ENCODE results near the gene TK2.
A peak's percentile ranks its signal among the peaks of the same experiment; 100 is the strongest.
"Not testable (repeated sequence)": the region's sequence is repeated elsewhere in the genome, so short reads cannot be mapped to it uniquely, and the experiment has no call there.

TK2 gene

DNA sequence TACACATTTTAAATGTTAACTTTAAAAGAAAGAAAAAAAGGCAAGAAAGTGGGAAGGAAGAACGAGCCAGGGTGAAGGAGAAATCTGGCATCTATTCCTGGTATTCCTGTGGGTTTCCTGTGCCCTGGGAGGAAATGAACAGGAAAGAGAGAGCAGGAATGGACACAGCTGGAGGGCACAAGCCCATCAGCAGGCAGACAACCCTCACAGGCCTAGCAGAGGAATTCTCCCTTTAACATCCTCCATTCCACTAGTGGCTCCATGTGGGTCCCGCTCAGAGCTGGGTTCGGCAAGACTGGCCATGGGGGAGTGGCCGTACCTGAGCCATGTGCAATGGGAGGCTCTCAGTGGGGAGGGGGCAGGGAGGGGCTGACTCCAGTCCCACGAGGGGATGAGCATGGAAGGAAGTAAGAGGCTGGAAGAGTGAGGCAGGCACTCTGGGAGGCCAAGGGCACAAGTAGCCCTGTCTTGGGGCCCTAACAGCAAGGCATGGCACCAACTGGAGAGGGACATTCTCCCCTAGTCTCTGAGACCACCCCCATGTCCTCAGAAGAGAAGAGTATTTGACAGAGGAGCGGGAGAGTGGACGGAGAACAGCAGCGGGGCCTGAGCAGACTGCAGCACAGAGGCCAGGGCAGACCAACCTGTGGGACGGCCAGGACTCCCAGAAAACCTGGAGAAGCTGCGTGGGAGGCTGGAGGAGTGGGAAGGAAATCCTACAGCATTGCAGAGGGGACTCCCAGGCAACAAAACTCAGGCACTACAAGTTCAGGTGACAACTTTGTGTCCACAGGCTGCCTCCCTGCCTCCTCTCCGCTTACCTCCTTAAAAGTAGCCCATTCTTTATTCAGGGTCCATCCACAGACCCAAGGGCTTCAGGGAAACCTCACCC lies 30.2 kb downstream of the TK2 start:
- DNase-seq (ENCODE audit: low read depth in 2 of 2) = no peak

GRCh38 chr16:66517586-66518263 lies 32.2 kb downstream of the TK2 start:
- no peak for DNase-seq (ENCODE audit: low read depth in 2 of 2)

DNA sequence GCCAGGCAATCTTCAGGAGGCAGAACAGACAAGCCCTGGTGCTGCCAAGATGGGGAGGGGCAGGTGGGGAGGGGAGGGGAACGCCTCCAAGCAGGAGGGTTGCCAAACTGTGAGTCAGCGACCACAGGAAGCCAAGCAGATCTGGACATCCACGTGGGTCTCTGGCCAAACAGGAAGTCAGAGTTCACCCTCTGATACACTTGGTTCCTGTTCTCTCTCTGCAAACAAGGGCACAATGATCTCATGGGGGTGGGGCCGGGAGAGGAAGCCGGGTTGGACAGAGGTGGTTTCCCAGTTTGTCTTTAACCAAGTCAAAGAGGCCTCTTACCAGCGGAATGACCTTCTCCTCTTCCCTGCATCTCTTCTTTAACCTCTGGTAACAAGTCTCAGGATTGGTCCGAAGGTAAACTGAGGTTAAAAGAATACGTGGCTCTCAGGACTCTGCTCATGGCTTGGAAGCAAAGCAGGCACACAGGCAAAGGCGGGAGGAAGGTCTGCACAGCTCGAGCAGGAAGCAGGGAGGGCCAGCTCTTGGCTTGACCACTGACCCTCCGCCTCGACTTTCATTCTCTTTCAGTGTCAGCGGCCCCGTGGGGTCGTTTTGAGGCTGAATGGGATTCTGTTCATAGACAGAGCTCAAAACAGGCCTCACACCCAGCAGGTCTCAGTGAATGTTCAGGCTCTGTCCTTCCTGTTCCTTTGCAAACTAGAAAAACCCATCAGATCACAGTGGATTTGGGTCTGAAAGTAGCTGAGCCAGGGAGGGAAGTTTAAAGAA lies 32.9 kb downstream of the TK2 start:
- DNase-seq (ENCODE audit: low read depth in 2 of 2) = peak; percentile 49 to 50

- DNase-seq (ENCODE audit: low read depth in 2 of 2) = no peak
These were observed 33.5 kb downstream of the TK2 start for GRCh38 chr16:66516509-66516807.

GRCh38 chr16:66515596-66516508 lies 34.1 kb downstream of the TK2 start:
- DNase-seq (ENCODE audit: low read depth in 2 of 2) = no peak

DNA sequence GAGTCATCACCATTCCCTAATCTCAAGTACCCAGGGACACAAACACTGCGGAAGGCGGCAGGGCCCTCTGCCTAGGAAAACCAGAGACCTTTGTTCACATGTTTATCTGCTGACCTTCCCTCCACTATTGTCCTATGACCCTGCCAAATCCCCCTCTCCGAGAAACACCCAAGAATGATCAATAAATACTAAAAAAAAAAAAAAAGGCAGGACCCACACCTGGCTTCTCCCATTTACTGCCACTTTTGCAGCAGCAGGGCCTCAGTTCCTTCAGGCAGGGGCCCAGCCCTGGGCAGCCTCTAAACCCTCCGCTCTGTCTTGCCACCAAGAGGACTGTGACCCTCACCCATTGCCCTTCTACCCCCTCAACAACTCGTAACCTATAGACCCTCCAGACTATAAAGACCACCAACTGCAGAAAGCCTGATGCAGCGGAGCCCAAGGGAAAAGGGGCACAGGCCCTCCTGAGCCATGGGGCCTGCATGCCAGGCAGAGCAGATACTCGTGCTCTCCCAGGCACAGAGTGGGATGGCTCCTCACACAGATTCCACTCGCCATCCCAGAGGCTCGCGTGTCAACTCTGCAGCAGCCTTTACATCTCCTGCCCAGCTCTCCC lies 34.8 kb downstream of the TK2 start:
- DNase-seq (ENCODE audit: low read depth in 2 of 2) = not testable (repeated sequence)

- DNase-seq (ENCODE audit: low read depth in 2 of 2) = not testable (repeated sequence)
These were observed 35.5 kb downstream of the TK2 start for GRCh38 chr16:66514391-66514790.

- DNase-seq (ENCODE audit: low read depth in 2 of 2) = no peak
These were observed 36.7 kb downstream of the TK2 start for GRCh38 chr16:66513111-66513723.

- no peak for DNase-seq (ENCODE audit: low read depth in 2 of 2)
These were observed 37.4 kb downstream of the TK2 start for GRCh38 chr16:66512272-66513110.

DNA sequence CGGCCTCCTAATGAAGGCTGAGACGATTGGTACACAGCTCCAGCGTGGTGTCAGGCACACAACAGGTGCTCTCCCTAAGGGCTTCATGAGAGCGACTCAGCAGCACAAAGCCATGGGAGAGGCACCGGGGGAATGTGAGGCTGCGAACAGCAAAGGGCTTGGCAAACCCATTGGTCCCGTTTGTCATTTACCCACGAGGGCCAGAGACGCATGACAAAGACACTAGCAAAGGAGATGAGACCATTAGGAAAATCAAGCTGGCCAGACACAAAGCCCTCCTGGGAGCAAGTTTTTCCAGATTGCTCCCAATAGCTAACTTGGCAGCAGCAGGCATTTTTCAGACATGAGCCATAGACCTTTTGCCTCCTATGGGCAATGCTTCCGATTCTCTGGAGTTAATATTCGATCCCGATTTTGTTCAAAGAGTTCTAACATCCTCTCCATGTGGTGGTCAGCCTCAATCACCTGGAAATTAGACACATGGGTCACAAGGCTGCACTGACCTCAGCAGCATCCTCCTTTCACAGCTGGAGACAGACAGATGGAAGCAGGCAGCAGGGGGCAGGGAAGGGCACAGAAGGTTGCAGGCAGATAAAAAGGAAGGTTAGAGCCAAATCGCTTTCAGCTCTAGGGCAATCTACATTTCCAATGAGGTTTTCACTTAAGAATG lies 38.2 kb downstream of the TK2 start:
- DNase-seq (ENCODE audit: low read depth in 2 of 2) = no peak

DNA sequence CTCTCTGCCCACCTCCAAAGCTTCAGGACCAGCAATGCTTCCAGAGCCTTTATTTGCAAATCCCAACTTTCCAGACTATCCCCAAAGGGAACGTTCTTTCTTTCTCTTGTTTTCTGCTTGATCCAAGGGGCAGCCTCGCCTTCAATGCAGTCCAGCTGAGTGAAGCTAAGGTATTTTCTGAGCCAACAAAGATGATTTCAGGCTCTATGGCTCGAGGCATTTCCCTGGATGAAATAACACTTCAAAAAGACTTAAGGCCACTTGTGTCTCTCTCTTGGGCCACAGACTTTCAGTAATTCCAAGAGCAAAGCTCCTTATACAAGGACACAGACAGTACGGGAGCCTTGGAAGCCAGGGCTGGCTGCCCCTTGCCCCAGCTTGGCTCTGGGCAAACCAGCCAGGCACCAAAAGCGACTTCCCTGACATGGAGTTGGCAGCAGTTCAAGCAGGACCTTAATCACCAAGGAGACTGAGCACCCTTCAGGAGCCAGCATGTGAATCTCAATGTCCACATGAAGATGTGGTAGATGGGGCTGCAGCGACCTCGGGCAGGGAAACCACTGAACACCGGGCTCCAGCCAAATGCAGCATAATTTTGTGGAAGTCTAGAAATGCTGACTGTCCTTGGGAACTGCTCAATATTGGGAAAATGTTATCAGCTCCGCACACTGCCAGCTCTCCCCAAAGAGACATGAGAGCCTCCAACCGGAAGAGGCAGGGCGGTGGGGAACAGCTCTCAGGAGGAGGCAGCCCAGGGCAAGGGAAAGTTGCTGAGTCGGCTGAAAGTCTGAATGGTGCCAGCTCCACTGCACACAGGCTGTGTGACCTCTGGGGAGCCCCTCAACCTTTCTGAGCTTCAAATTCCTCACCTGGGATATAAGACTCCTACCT lies 39.0 kb downstream of the TK2 start:
- DNase-seq (ENCODE audit: low read depth in 2 of 2) = no peak

- DNase-seq (ENCODE audit: low read depth in 2 of 2) = no peak
These were observed 39.6 kb downstream of the TK2 start for GRCh38 chr16:66510298-66510697.

GRCh38 chr16:66509576-66509975 lies 40.3 kb downstream of the TK2 start:
- DNase-seq (ENCODE audit: low read depth in 2 of 2) = no peak

- DNase-seq (ENCODE audit: low read depth in 2 of 2) = no peak
These were observed 40.9 kb downstream of the TK2 start for GRCh38 chr16:66508914-66509496.

- DNase-seq (ENCODE audit: low read depth in 2 of 2) = no peak
These were observed 41.5 kb downstream of the TK2 start for GRCh38 chr16:66508248-66508913.

- DNase-seq (ENCODE audit: low read depth in 2 of 2) = no peak
These were observed 42.1 kb downstream of the TK2 start for GRCh38 chr16:66507731-66508239.

DNA sequence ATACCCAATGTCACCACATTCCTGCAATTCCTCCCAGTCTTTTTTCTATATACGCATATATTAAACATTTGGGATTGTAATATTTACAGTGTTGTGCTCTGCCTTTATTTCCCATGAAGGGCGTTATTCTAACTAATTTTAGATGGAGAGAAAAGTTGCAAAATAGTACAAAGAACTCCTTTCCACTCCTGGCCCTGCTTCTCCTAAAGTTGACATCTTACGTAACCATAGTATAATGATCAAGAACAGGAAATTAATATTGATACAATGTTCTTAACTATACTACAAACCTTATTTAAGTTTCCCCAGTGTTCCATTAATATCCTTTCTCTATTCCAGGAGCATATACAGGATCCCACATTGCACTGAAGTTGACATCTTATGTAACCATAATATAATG lies 46.3 kb downstream of the TK2 start:
- no peak for DNase-seq (ENCODE audit: low read depth in 2 of 2)

All from stimulated activated CD4-positive, alpha-beta T cell treated with anti-CD3 and anti-CD28 coated beads, Interleukin-1b, Interleukin-23, amount 100 ng/mL, for 4 hours (primary cell).